ENCODE results near the gene CMBL.
A peak's percentile ranks its signal among the peaks of the same experiment; 100 is the strongest.
"Not testable (repeated sequence)": the region's sequence is repeated elsewhere in the genome, so short reads cannot be mapped to it uniquely, and the experiment has no call there.

CMBL gene

GRCh38 chr5:10310066-10310779, 2.5 kb upstream of the CMBL start:
- DNase-seq = no peak

- DNase-seq = no peak
These were observed 1.1 kb upstream of the CMBL start for GRCh38 chr5:10308844-10309243.

- DNase-seq = no peak
These were observed 896 bp downstream of the CMBL start for GRCh38 chr5:10306806-10307205.

- no peak for DNase-seq
These were observed 1.6 kb downstream of the CMBL start for GRCh38 chr5:10306114-10306513.

GRCh38 chr5:10304932-10305331, 2.8 kb downstream of the CMBL start:
- DNase-seq = no peak

GRCh38 chr5:10303699-10304170, 4.0 kb downstream of the CMBL start:
- no peak for DNase-seq

- DNase-seq = no peak
These were observed 4.5 kb downstream of the CMBL start for GRCh38 chr5:10303201-10303600.

- DNase-seq = no peak
These were observed 5.7 kb downstream of the CMBL start for GRCh38 chr5:10301842-10302610.

- no peak for DNase-seq
These were observed 6.4 kb downstream of the CMBL start for GRCh38 chr5:10301266-10301665.

GRCh38 chr5:10300246-10300645, 7.5 kb downstream of the CMBL start:
- DNase-seq = no peak

GRCh38 chr5:10297646-10298204, 10.0 kb downstream of the CMBL start:
- no peak for DNase-seq

GRCh38 chr5:10295619-10296326, 11.9 kb downstream of the CMBL start:
- no peak for DNase-seq

GRCh38 chr5:10293907-10294662, 13.6 kb downstream of the CMBL start:
- DNase-seq = no peak

- no peak for DNase-seq
These were observed 15.9 kb downstream of the CMBL start for GRCh38 chr5:10291692-10292339.

GRCh38 chr5:10290438-10290837, 17.3 kb downstream of the CMBL start:
- DNase-seq = no peak

GRCh38 chr5:10289991-10290390, 17.7 kb downstream of the CMBL start:
- DNase-seq = no peak

GRCh38 chr5:10289353-10289752, 18.3 kb downstream of the CMBL start:
- no peak for DNase-seq

GRCh38 chr5:10288592-10289219, 19.0 kb downstream of the CMBL start:
- peak in 1 of 2 experiments; percentile 6 for DNase-seq

- DNase-seq = no peak
These were observed 20.9 kb downstream of the CMBL start for GRCh38 chr5:10286862-10287227.

GRCh38 chr5:10286162-10286861, 21.4 kb downstream of the CMBL start:
- DNase-seq = no peak

- DNase-seq = not testable (repeated sequence)
These were observed 22.3 kb downstream of the CMBL start for GRCh38 chr5:10285362-10285761.

All from activated CD4-positive, alpha-beta T cell treated with anti-CD3 and anti-CD28 coated beads, Interleukin-2, amount 50 U/mL, for 4 hours (primary cell).